Panc1 (cell line): ENCODE data around the gene ICA1.

Experiments
- POLR2AphosphoS5 ChIP-seq: IDR thresholded peaks from 2 replicates; pipeline ENCODE4 v1.6.1; 2012; ENCODE audit warnings: mild to moderate bottlenecking, low read depth, low read length, moderate library complexity
- TF ChIP-seq, protein P1 (sequence below): fragments of 450-650 bp; IDR thresholded peaks from 2 replicates; pipeline ENCODE4 v1.5.1; 2017; ENCODE audit warnings: mild to moderate bottlenecking

DNA sequence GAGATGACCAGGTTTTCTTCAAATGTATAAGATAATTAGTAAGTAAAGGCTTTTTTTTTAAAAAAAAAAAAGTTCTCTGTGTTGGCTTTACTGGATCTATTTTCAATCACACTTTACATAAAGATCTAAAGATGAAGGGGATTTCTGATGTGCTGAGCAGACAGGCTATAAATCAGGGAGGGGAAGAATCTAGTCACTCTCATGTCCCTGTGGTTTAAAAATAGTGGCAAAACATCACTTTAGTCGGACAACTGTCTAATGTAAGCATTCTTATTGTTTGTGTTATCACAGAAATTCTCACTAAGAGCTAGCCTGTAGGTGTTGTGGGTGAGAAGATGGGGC is 132.7 kb downstream of the ICA1 start:
- TF ChIP-seq, protein P1, sequence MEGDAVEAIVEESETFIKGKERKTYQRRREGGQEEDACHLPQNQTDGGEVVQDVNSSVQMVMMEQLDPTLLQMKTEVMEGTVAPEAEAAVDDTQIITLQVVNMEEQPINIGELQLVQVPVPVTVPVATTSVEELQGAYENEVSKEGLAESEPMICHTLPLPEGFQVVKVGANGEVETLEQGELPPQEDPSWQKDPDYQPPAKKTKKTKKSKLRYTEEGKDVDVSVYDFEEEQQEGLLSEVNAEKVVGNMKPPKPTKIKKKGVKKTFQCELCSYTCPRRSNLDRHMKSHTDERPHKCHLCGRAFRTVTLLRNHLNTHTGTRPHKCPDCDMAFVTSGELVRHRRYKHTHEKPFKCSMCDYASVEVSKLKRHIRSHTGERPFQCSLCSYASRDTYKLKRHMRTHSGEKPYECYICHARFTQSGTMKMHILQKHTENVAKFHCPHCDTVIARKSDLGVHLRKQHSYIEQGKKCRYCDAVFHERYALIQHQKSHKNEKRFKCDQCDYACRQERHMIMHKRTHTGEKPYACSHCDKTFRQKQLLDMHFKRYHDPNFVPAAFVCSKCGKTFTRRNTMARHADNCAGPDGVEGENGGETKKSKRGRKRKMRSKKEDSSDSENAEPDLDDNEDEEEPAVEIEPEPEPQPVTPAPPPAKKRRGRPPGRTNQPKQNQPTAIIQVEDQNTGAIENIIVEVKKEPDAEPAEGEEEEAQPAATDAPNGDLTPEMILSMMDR, result no peak
- TF ChIP-seq POLR2AphosphoS5, result no peak
